Right lobe of liver (tissue), 4 donors: Measurements from ENCODE around the gene MED15.

Source experiments
- POLR2A ChIP-seq: fragments of 450-650 bp; IDR thresholded peaks from one replicate; pipeline ENCODE4 v1.6.1; 2017; ENCODE audit warnings: antibody characterized with exemption, mild to moderate bottlenecking
- TF ChIP-seq, protein P1 (sequence below), 4 donors: fragments of 200-600 bp in 3 of 4; fragments of 450-650 bp in 1 of 4; IDR thresholded peaks; one replicate each; pipeline versions ENCODE4 v1.5.1 to v1.8.0; 2016 to 2022; ENCODE audit warnings: antibody characterized with exemption in 4 of 4, mild to moderate bottlenecking in 2 of 4
- donor health status: DM: no; HTN: no; CAD: no.
- donor health status: DM: no; HTN: no; CAD: no.
- donor health status: DM: no; HTN: yes; CAD: no.

DNA sequence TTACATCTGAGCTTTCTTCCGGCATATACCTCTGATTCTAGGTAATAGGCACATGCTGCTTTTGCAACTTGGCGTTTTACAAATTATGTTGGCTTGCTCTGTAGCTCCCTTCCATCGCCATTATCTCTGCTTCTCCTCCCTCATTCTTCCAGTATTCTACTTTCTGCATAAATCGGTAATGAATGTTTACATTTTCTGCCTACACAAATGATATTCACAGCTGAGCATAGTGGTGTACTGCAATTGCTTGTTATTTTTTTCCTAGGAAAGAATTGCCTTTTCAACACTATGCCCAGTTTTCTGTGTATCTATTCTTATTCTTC lies 18.9 kb downstream of the MED15 start:
- no peak for TF ChIP-seq POLR2A
- TF ChIP-seq, protein P1, sequence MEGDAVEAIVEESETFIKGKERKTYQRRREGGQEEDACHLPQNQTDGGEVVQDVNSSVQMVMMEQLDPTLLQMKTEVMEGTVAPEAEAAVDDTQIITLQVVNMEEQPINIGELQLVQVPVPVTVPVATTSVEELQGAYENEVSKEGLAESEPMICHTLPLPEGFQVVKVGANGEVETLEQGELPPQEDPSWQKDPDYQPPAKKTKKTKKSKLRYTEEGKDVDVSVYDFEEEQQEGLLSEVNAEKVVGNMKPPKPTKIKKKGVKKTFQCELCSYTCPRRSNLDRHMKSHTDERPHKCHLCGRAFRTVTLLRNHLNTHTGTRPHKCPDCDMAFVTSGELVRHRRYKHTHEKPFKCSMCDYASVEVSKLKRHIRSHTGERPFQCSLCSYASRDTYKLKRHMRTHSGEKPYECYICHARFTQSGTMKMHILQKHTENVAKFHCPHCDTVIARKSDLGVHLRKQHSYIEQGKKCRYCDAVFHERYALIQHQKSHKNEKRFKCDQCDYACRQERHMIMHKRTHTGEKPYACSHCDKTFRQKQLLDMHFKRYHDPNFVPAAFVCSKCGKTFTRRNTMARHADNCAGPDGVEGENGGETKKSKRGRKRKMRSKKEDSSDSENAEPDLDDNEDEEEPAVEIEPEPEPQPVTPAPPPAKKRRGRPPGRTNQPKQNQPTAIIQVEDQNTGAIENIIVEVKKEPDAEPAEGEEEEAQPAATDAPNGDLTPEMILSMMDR (IDR thresholded peaks at IDR 0.05): no peak
